HepG2 (cell line): ENCODE measurements around the gene EXOC6B.

Experiments used
- BRCA1 ChIP-seq: sonication (generic); formaldehyde crosslinking; IDR thresholded peaks from 2 replicates; pipeline ENCODE4 v1.4.0; 2020; ENCODE audit warnings: missing genetic modification reagents
- EZH2 ChIP-seq: conservative IDR thresholded peaks from 2 replicates; pipeline ENCODE4 v1.6.1; 2012; ENCODE audit warnings: mild to moderate bottlenecking, low read depth, low read length, moderate library complexity
- FOSL1 ChIP-seq: sonication (generic); formaldehyde crosslinking; IDR thresholded peaks from 2 replicates; pipeline ENCODE4 v1.9.0; 2021; ENCODE audit warnings: missing genetic modification reagents, borderline replicate concordance
- FOXJ3 ChIP-seq: sonication (generic); formaldehyde crosslinking; IDR thresholded peaks from 2 replicates; pipeline ENCODE4 v1.4.0; 2020; ENCODE audit warnings: missing genetic modification reagents, mild to moderate bottlenecking, borderline replicate concordance
- REPIN1 ChIP-seq: sonication (generic); formaldehyde crosslinking; IDR thresholded peaks from 2 replicates; pipeline ENCODE4 v1.8.0; 2022; ENCODE audit warnings: missing genetic modification reagents, low read depth, mild to moderate bottlenecking, borderline replicate concordance
- SNAPC2 ChIP-seq: sonication (generic); formaldehyde crosslinking; IDR thresholded peaks from 2 replicates; pipeline ENCODE4 v1.8.1; 2022; ENCODE audit warnings: mild to moderate bottlenecking, missing genetic modification reagents
- SRF ChIP-seq: IDR thresholded peaks from 2 replicates; pipeline ENCODE4 v1.6.1; 2011; ENCODE audit warnings: mild to moderate bottlenecking, low read depth, low read length, moderate library complexity
- ZFP36L2 ChIP-seq: sonication (generic); formaldehyde crosslinking; IDR thresholded peaks from 2 replicates; pipeline ENCODE4 v1.4.0; 2020; ENCODE audit warnings: missing genetic modification reagents
- ZNF430 ChIP-seq: sonication (generic); formaldehyde crosslinking; IDR thresholded peaks from 2 replicates; pipeline ENCODE4 v1.9.0; 2021; ENCODE audit warnings: mild to moderate bottlenecking, missing genetic modification reagents
- ZNF749 ChIP-seq: sonication (generic); formaldehyde crosslinking; IDR thresholded peaks from 2 replicates; pipeline ENCODE4 v1.8.0; 2022; ENCODE audit warnings: mild to moderate bottlenecking, missing genetic modification reagents, moderate library complexity, borderline replicate concordance
- TF ChIP-seq, protein P1 (sequence below): sonication (generic); formaldehyde crosslinking; IDR thresholded peaks from 2 replicates; pipeline ENCODE4 v1.5.0; 2020; ENCODE audit warnings: mild to moderate bottlenecking, missing genetic modification reagents, moderate library complexity
- TF ChIP-seq, protein P2 (sequence below): sonication (generic); formaldehyde crosslinking; IDR thresholded peaks from 2 replicates; pipeline ENCODE4 v1.4.0; 2020; ENCODE audit warnings: missing genetic modification reagents

DNA sequence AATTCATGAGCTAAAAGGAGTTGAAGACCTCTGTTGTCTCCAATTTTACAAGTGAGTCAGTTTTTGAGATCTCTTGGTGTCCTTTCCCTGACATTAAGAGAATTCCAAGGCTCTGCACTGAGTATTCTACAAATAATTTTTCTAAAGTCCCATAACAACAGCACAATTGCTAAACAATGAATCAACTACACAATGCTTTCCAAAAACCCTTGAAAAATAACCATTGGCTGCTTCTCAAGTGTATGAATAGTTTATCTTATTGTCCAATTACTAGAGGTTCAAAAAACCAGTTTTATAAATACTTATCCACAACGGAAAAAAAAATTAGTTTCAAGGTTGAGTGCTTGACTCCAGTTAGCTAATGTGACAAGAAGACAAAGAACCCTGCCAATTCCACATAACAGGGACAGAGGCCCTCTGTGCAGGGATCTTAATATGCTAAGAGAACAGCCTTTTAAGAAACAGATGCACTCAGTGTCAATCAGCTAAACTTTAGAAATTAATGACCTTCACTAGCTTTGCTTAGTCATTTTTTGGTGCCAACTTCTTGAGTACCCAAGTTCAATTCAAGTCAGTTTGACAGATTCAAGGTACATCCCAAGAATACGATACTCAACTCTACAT, 411.6 kb downstream of the EXOC6B start:
- TF ChIP-seq REPIN1 (CRISPR knock-in tag) (no peak), BRCA1 (no peak), EZH2 (no peak), ZNF430 (CRISPR knock-in tag) (no peak), FOSL1 (CRISPR knock-in tag) (no peak), ZNF749 (CRISPR knock-in tag) (no peak), SRF (no peak), SNAPC2 (CRISPR knock-in tag) (no peak), FOXJ3 (CRISPR knock-in tag) (no peak), ZFP36L2 (CRISPR knock-in tag) (no peak)
- TF ChIP-seq, protein P1, sequence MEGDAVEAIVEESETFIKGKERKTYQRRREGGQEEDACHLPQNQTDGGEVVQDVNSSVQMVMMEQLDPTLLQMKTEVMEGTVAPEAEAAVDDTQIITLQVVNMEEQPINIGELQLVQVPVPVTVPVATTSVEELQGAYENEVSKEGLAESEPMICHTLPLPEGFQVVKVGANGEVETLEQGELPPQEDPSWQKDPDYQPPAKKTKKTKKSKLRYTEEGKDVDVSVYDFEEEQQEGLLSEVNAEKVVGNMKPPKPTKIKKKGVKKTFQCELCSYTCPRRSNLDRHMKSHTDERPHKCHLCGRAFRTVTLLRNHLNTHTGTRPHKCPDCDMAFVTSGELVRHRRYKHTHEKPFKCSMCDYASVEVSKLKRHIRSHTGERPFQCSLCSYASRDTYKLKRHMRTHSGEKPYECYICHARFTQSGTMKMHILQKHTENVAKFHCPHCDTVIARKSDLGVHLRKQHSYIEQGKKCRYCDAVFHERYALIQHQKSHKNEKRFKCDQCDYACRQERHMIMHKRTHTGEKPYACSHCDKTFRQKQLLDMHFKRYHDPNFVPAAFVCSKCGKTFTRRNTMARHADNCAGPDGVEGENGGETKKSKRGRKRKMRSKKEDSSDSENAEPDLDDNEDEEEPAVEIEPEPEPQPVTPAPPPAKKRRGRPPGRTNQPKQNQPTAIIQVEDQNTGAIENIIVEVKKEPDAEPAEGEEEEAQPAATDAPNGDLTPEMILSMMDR (CRISPR knock-in tag), result no peak
- TF ChIP-seq, protein P2, sequence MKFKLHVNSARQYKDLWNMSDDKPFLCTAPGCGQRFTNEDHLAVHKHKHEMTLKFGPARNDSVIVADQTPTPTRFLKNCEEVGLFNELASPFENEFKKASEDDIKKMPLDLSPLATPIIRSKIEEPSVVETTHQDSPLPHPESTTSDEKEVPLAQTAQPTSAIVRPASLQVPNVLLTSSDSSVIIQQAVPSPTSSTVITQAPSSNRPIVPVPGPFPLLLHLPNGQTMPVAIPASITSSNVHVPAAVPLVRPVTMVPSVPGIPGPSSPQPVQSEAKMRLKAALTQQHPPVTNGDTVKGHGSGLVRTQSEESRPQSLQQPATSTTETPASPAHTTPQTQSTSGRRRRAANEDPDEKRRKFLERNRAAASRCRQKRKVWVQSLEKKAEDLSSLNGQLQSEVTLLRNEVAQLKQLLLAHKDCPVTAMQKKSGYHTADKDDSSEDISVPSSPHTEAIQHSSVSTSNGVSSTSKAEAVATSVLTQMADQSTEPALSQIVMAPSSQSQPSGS (CRISPR knock-in tag), result no peak
